Right atrium auricular region (tissue), 2 donors: Measurements from ENCODE around the gene SLC2A4RG. TPM values are rescaled to one million over a fixed set of nuclear protein-coding genes. Genes with fewer than 3 reads are reported as not detected.

Experiments
- DNase-seq: peaks from one replicate; pipeline ENCODE4 v3.0.0-alpha.2; 2019; ENCODE audit warnings: low spot score
- H3K27ac ChIP-seq, 2 donors: fragments of 200-600 bp; sonication (generic); 1 replicate in 1 of 2; 2 replicates in 1 of 2; pipeline ENCODE4 v1.5.1; 2016 to 2019
- H3K27me3 ChIP-seq, 2 donors: fragments of 200-600 bp; sonication (generic); one replicate each; pipeline versions ENCODE4 v1.5.1 to v1.6.0; 2017 to 2019
- H3K36me3 ChIP-seq: fragments of 200-600 bp; sonication (generic); one replicate; pipeline ENCODE4 v1.5.1; 2016
- H3K4me1 ChIP-seq, 2 donors: fragments of 200-600 bp; sonication (generic); one replicate each; pipeline versions ENCODE4 v1.5.1 to v1.6.0; 2017 to 2019
- H3K4me3 ChIP-seq, 2 donors: fragments of 200-600 bp; sonication (generic); 1 replicate in 1 of 2; 2 replicates in 1 of 2; pipeline ENCODE4 v1.5.1; 2017 to 2019; ENCODE audit warnings: mild to moderate bottlenecking in 1 of 2, moderate library complexity in 1 of 2
- H3K9me3 ChIP-seq, 2 donors: fragments of 200-600 bp; sonication (generic); one replicate each; pipeline ENCODE4 v1.5.1; 2019
- total RNA-seq, 2 donors: library from RNA; depleted of rRNA; stranded (reverse); fragments of >200 nt; gene quantifications; one replicate each; pipeline ENCODE4 v1.1.0, GENCODE V29; 2016
- TF ChIP-seq, protein P1 (sequence below), 2 donors: fragments of 200-600 bp; sonication (generic); IDR thresholded peaks; one replicate each; pipeline ENCODE4 v1.5.1; 2019; ENCODE audit warnings: antibody characterized with exemption in 2 of 2

Gene SLC2A4RG
- total RNA-seq, 2 donors from 2014 or later: 30.1 to 30.7 TPM

DNA sequence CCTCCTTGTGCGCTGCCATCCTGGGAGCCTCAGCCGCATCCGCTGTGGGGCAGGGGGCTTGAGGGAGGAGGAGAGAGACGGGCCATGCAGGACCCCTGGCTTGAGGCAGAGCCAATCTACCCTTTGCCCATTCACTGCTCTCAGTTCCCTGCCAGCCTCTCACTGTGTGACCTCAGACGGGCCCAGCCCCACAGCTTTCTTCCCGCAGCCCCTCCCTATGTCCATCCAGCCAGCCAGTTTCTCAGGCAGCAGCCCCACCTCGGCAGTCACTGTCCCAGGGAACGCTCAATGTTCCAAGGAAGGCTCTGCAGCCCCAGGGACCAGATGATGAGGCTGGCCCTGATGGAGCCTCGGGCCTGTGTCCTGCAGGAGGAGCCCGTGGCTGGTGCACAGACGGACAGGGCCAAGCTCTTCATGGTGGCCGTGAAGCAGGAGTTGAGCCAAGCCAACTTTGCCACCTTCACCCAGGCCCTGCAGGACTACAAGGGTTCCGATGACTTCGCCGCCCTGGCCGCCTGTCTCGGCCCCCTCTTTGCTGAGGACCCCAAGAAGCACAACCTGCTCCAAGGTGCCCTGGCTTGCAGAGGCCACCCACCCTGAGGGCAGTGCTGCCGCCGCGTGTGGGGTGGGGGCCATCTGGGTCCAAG, 47.0 kb upstream of the SLC2A4RG start:
- H3K27me3 ChIP-seq: no peaks in the 10 kb centered on the region
- no peaks in the 10 kb centered on the region for H3K9me3 ChIP-seq
- no peak overlapping the region for H3K27ac ChIP-seq
- peaks cover 0 to 46% of the 10 kb centered on the region in 2 donors for H3K4me1 ChIP-seq
- H3K4me3 ChIP-seq: no peak overlapping the region
- H3K36me3 ChIP-seq: peaks cover 14% of the 10 kb centered on the region
- TF ChIP-seq, protein P1, sequence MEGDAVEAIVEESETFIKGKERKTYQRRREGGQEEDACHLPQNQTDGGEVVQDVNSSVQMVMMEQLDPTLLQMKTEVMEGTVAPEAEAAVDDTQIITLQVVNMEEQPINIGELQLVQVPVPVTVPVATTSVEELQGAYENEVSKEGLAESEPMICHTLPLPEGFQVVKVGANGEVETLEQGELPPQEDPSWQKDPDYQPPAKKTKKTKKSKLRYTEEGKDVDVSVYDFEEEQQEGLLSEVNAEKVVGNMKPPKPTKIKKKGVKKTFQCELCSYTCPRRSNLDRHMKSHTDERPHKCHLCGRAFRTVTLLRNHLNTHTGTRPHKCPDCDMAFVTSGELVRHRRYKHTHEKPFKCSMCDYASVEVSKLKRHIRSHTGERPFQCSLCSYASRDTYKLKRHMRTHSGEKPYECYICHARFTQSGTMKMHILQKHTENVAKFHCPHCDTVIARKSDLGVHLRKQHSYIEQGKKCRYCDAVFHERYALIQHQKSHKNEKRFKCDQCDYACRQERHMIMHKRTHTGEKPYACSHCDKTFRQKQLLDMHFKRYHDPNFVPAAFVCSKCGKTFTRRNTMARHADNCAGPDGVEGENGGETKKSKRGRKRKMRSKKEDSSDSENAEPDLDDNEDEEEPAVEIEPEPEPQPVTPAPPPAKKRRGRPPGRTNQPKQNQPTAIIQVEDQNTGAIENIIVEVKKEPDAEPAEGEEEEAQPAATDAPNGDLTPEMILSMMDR (IDR thresholded peaks at IDR 0.05): no peak
- no peak for DNase-seq

DNA sequence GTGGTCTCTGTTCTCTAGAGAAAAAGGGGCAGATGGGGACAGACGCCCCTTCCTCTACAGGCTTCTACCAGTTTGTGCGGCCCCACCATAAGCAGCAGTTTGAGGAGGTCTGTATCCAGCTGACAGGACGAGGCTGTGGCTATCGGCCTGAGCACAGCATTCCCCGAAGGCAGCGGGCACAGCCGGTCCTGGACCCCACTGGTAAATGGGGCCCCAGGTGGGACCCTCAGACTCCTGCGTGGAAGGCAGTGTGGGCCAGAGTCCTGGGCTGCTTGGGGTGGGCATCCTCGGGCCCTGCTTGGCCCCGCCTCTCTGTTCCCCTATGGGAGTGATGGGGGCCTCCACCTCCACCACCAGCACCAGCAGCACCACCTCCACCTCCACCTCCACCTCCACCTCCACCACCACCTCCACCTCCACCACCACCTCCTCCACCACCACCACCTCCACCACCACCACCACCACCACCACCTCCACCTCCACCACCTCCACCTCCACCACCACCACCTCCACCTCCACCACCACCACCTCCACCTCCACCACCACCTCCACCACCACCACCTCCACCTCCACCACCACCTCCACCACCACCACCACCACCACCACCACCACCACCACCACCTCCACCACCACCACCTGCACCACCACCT, 46.4 kb upstream of the SLC2A4RG start:
- TF ChIP-seq, protein P1 (IDR thresholded peaks at IDR 0.05): no peak
- H3K4me1 ChIP-seq: peaks cover 0 to 46% of the 10 kb centered on the region in 2 donors
- no peak overlapping the region for H3K27ac ChIP-seq
- peaks cover 14% of the 10 kb centered on the region for H3K36me3 ChIP-seq
- H3K27me3 ChIP-seq: no peaks in the 10 kb centered on the region
- H3K9me3 ChIP-seq: no peaks in the 10 kb centered on the region
- no peak for DNase-seq
- no peak overlapping the region for H3K4me3 ChIP-seq

DNA sequence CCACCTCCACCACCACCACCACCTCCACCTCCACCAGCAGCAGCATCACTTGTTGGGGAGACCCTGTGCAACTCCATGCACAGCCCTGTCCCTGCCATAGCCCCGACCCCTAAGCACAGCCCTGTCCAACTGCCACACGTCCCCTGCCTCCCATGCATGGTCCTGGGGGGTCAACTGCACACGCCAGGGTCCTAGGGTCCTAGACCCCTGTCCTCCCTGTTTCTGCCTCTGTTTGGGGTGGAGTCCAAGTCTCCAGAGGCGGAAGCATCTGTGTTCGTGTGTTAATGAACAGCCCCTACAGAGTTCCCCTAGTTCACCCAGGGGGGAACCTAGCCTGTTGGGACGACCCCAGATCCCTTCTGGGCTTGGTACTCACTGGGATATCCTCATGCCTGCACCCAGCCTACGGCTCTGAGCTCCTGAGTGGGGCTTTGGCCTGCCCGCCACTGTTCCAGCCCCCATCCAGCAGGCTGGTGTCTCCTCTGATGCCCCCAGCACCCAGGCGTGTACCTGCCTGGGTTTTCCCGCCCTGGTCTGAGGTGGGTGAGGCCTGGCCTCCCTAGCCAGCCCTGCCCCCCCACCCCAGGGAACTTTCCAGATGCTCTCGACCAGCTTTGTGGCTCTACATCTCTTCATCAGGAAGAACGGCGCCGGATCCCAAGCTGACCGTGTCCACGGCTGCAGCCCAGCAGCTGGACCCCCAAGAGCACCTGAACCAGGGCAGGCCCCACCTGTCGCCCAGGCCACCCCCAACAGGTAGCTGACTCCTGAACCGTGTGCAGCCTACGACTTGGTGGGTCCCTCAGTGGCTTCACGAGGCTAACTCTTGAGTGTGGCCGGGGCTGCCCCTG, 45.6 kb upstream of the SLC2A4RG start:
- DNase-seq: no peak
- H3K36me3 ChIP-seq: peaks cover 14% of the 10 kb centered on the region
- TF ChIP-seq, protein P1 (IDR thresholded peaks at IDR 0.05): no peak
- no peaks in the 10 kb centered on the region for H3K9me3 ChIP-seq
- H3K4me3 ChIP-seq: no peak overlapping the region
- H3K27ac ChIP-seq: no peak overlapping the region
- no peaks in the 10 kb centered on the region for H3K27me3 ChIP-seq
- peaks cover 0 to 46% of the 10 kb centered on the region in 2 donors for H3K4me1 ChIP-seq

DNA sequence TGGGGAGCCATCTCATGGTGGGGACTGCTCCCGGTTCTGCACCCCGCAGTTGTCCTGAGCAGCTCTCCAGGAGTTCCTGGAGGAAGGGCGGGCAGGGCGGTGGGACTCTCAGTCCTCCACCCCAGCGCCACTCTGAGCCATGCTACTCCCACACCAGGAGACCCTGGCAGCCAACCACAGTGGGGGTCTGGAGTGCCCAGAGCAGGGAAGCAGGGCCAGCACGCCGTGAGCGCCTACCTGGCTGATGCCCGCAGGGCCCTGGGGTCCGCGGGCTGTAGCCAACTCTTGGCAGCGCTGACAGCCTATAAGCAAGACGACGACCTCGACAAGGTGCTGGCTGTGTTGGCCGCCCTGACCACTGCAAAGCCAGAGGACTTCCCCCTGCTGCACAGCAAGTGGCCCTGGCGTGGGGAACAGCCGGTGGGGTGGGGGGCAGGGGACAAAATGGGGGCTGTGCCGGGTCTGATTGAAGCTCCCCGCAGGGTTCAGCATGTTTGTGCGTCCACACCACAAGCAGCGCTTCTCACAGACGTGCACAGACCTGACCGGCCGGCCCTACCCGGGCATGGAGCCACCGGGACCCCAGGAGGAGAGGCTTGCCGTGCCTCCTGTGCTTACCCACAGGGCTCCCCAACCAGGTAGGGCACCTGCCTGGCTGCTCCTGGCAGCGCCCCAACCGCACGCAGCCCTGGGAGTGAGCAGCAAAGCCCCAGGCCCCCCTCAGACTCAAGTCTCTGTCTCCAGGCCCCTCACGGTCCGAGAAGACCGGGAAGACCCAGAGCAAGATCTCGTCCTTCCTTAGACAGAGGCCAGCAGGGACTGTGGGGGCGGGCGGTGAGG, 44.8 kb upstream of the SLC2A4RG start:
- H3K36me3 ChIP-seq: peaks cover 14% of the 10 kb centered on the region
- H3K27ac ChIP-seq: no peak overlapping the region
- H3K9me3 ChIP-seq: no peaks in the 10 kb centered on the region
- H3K4me1 ChIP-seq: peaks cover 0 to 49% of the 10 kb centered on the region in 2 donors
- TF ChIP-seq, protein P1 (IDR thresholded peaks at IDR 0.05): no peak
- H3K4me3 ChIP-seq: no peak overlapping the region
- no peaks in the 10 kb centered on the region for H3K27me3 ChIP-seq
- no peak for DNase-seq
